GM12874 (cell line): ENCODE measurements around the gene NRIP2.

Experiments used
- TF ChIP-seq, protein P1 (sequence below): IDR thresholded peaks from 2 replicates; pipeline ENCODE4 v1.5.1; 2011; ENCODE audit warnings: low read depth, mild to moderate bottlenecking, control low read depth, low read length, moderate library complexity; ENCODE audit not compliant: insufficient read depth

Gene NRIP2

DNA sequence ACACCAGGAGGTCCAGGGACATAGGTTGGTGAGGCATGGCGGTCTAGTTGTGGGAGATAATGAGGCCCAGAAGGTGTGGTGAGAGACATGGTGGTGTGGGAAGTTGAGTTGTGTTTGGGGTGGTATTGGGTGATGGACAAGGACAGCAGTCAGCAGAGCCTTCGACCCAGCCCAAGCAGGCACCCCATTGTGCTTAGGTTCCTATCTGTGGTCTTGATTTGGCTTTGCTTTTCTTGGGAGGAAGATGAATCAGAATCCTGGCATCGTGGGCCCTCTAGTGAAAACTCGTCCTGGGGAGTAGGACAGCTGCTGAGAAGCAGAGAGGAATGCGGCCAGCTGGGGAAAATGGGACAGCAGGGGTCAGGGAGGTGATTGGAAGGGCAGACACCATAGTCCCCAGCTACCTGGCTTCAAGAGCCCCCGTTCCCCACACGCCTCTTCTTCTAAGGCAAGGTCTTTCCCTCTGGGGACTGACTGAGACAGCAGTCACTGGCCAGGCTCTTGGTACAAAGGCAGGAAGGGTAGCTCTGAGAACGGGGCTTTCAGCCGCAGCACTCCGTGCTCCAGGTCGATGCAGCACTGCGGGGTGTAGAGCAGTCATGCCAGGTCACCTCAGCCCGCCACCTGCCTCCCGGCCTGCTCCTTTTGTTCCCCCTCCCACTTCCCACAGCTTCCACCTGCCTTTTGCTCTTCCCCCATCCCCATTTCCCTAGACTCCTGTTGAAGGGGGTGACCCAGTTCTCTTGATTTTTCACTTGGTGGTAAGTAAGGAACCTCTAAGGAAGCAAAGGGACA lies 7.9 kb downstream of the NRIP2 start:
- TF ChIP-seq, protein P1, sequence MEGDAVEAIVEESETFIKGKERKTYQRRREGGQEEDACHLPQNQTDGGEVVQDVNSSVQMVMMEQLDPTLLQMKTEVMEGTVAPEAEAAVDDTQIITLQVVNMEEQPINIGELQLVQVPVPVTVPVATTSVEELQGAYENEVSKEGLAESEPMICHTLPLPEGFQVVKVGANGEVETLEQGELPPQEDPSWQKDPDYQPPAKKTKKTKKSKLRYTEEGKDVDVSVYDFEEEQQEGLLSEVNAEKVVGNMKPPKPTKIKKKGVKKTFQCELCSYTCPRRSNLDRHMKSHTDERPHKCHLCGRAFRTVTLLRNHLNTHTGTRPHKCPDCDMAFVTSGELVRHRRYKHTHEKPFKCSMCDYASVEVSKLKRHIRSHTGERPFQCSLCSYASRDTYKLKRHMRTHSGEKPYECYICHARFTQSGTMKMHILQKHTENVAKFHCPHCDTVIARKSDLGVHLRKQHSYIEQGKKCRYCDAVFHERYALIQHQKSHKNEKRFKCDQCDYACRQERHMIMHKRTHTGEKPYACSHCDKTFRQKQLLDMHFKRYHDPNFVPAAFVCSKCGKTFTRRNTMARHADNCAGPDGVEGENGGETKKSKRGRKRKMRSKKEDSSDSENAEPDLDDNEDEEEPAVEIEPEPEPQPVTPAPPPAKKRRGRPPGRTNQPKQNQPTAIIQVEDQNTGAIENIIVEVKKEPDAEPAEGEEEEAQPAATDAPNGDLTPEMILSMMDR: no peak

DNA sequence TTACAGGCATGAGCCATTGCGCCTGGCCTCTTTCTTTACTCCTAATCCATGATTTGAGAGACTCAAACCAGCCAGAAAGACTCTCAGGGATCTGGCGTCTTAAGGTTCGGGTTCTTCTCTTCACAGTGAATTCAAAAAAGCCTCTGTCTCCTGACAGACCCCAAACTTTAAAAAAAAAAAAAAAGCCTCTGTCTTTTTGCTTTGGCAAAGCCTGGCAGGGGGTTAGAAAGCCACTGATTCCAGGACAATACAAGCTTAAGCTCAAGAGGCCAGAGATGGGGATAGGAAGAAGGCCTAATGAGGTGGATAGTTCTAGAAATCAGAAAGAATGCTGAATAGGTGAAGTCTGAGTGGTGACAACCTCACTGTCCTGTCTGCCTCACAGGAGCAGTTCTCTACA lies 8.8 kb downstream of the NRIP2 start:
- TF ChIP-seq, protein P1: no peak

DNA sequence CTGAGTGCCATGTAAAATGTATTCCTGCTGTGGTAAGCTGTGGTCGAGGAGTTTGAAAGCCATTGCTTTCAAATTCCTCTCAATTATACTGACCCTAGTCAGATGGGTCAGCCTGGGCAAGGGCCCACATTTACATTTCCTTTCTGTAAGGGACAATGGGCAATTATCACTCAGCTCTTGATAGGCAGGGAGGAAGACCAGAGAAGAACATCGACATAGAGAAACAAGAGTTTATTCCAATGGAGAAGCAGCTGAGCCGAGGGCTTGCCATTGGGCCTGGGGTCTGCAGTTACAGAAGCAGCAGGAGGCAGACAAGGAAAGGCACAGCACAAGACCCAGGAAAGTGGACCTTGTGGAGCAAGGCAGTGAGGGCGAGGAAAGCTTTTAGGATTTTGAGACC lies 9.7 kb downstream of the NRIP2 start:
- TF ChIP-seq, protein P1: no peak

DNA sequence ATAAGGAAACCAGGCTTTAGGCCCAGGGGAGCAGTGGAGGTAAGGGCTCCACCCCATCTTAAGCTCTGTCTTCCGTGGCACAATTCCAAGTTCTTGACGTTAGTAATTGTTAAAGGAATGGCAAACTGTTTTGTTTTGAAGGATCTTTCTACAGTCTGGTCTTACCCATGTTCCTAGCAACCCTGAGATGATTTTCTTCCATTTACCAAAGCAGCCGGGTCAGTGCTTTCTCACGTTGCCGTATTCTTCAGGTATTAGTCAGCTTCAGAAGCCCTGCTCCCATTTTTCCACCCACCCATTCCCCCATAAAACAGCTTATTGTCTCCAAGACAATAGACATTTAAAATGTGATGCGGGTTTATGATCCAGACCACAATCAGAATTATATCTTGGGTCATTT lies 10.3 kb downstream of the NRIP2 start:
- TF ChIP-seq, protein P1: no peak

DNA sequence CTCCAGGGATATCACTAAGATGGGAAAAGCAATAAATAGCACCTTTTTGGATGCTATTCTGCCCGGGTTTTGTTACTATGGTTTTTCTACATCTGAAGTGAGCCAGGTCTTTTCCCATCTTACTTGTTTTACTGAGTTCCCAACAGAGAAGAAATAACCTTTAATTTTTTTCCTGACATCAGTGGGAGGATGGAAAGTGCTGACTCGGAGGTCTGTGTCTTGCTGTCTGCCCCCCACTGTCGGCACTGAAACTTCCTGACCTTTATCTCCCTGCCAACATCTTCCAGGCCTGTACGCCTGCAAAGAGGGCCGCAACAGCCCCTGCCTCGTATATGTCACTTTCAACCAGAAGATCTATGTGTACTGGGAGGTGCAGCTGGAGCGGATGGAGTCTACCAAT lies 11.4 kb downstream of the NRIP2 start:
- TF ChIP-seq, protein P1: no peak

DNA sequence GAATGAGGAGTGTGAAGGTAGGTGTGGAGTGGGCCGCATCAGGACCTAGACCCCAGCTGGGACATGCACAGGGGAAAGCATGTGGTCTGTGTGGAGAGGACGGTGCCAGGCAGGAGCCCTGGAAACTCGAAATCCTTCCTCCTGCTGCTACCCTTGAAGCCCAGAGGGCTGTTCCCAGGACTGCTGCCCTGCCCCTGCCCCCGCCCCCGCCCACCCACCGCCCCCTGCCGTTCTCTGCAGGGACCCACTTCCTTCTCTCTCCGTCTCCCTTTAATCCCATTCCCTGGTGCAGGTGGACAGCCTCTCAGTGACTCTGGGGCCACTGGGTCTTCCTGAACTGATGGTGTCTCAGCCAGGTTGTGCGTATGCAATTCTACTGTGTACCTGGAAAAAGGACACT lies 14.4 kb downstream of the NRIP2 start:
- TF ChIP-seq, protein P1: no peak

DNA sequence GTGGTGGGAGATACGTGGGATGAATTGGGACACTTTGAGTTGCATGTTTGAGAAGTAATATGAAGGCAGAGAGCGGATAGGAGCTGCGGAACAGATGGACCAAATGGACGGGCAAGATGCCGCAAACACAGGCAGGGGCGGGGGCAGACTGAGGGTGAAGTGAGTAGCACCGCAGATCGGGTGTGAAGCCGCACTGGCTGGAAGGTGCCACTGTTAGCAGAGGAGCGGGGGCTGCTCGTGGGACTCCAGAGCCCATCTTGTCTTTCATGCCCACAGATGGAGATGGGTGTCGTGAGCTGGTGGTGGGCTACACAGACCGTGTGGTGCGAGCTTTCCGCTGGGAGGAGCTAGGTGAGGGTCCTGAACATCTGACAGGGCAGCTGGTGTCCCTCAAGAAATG lies 15.0 kb downstream of the NRIP2 start:
- TF ChIP-seq, protein P1: no peak
